NCI-H1048 (cell line): ENCODE measurements around the gene HABP2.

Experiments
- DNase-seq: peaks from one replicate; lab custom pipeline; 2025; lab: John Stamatoyannopoulos, UW

HABP2 gene

DNA sequence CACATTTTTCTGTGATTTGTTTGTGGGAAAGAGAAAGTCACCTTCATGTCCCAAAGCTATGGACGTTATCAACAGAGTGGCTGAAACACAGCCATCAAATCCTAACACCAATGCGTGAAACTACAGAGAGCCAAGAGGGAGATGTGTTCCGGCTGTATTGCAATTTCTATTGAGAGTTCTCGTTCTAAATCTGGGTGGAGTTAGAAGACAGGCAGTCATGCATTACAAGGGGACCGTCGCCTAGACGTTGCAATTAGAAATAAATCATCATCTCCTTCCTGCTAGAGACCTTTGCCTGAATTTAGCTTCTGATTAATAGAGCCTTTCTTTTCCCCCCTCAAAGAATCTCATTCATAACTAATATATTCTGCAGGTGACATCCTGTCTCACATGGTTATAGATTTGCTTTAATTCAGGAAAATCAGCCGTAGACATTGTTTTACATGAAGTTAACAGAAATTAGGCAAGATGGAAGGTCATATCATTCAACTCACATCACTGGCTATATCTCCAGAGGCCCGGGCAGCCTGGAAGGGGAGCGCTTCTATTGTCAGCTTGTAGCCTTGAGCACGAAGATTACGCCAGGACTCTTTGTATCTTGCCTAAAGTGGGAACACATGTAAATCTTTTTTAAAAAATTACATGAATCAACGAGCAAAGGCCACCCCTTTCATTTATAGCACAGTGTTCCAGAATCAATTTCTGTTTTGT is 52.6 kb downstream of the HABP2 start:
- no peak for DNase-seq

DNA sequence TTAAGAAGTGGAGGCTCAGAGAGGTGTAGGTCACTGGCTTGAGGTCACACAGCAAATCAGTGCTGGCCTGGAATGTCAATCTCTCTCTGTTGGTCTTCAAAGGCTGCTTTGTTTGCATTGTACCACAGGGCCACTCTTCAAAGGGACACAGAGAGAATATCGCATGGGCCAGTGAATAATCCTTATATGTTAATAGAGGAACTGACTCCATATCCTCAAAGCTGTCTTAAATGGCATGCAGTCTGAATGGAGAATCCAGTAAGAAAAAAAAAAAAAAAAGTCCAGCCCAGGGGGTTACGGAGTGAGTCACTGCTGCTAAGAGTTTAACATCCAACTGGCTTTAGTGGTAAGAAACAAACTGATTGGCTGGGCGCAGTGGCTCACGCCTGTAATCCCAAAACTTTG is 56.9 kb downstream of the HABP2 start:
- no peak for DNase-seq

DNA sequence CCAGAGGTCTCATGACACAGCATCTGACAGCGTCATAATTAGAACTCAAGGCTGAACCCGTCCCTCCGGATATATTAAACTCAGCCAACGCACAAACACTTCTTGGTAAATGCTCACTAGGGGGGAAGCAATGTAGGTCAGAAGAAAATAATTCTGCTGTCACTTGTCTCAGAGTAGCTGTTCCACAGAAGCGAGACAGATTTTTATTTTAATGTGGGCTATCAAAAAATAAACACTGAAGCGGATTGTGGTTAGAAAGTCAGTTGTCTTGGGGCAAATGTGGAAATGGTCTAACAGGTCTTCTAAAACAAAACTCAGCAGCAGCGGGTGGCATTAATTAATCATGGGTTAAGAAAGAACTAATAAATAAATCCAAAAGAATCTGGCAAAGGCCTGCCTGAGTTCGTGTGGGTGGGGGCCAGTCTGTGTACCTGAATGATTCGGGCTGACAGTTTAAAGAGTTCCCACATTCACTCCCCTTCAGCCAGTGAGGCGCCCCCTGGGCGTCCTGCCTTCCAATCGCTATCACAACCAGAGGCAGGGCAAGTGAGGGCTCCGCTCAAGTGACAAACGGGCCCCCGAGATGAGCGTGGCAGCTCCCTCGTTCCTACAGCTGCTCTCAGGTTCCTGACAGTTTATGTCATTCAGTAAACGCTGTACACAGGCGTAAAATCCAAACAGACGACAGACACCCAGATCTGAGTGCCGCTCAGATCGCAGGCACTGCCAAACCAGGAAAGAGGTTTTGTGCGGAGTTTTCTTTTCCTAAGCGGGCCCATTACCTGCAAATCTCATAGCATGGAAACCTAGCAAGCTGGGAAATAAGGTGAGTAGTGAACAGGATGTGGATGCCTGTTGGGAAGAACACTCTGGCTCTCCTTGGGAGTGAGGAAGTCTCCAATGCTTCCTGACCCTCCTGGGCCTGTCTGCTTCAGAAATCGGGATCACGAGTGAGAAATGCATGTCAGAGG is 58.1 kb downstream of the HABP2 start:
- no peak for DNase-seq

DNA sequence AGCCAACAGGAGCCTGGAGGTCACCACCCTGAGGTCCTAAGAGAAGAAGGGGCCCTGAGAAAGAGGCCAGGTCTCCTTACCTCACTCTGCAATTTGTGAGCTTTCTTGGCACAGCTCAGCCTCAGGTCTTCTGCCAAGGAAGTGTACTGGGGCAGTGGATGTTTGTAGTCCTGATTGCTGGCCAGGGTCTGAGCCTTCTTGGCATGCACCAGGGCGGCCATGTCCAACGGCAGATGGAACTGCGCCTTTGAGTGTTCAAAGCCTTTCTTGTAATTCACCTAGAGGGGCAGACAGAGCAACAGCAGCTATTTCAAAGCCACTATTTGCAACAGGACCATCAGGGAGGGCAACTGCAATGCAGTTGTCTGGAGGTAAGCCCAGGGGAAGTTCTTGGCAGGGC is 59.3 kb downstream of the HABP2 start:
- DNase-seq, result no peak

DNA sequence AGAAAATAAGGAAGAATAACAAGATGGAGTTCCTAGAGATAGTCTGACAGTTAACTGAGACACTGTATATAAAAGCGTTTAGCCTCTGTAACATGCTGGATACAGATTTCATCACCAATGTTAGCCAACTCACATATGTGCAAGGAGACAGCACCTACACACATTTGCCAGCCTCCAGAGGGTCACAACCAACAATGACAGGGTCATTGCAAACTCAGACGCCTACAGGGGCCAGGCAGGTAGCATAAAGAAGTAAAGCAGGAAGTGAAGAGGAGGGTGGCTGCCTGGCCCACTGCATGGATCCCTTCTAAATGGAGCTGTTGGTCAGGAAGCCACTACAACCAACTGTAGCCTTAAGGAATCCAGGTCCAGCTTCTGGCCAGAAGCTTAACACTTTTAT is 60.6 kb downstream of the HABP2 start:
- no peak for DNase-seq

DNA sequence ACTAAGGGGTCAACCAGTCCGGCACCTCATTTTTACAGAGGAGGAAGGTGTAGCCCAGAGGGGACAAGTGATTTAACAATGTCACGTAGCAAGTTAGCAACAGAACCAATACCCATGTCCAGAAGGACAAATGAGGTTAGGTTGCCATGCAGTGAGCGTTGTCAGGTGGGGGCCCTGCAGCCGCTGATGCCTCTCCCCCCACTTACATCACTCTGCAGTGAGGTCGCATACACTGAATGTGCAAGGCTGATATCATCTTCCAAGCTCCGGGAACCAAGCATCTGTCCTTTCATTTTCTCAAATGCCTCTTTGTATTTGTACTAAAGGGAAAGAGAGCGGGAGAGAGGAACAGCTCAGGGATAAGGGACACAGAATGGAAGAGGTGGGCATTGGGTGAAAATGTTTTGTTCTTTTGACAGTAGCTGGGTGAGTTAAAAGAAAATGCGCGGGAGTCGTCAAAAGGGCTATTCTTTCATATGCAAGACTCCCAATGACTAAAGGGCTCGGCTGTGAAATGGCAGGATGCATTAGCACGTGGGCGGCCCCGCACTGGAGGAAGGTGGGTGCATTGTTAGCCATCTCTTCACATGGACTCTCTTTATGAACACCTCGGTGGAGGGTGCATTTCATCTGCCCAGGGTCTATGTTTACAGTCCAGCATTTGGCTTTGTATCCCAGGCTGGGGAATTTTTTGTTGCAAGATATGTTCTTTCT is 61.3 kb downstream of the HABP2 start:
- no peak for DNase-seq

DNA sequence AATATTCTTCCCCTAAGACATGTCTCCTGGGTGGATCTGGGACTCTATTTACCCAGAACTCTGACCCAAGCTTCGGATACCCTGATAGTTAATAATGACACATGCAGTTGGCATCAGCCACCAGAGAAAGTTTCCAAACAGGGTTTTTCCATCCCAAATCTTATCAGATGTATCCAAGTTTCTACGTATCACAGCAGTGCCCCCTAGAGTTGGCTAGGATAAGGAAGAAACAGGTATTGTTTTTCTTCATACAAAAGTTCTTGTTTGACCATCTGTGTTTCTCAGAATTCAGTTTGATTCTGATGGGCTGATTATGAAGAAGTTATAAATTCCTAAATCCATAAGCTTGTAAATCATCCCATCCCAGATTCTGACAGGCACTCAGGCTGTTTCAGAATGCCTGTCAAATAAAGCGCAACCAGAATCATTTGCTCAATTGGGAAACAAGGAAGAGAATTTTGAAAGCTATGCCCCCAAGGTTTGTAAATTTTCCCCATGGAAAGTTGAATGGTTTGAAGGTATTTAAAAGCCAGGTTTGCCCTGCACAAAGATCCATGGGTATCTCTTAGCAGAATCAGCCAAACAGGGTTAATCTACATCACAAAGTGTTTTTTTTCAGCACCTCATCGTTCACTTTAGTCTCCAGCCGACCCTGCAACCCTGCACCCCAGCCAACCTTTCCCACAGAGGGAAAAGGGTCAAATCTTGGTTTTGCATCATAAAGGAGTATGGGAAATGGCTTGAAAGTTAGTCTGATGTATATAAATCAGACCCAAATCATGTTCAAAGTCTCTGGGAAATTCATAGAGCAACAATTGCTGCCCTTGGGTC is 63.6 kb downstream of the HABP2 start:
- DNase-seq, result no peak

DNA sequence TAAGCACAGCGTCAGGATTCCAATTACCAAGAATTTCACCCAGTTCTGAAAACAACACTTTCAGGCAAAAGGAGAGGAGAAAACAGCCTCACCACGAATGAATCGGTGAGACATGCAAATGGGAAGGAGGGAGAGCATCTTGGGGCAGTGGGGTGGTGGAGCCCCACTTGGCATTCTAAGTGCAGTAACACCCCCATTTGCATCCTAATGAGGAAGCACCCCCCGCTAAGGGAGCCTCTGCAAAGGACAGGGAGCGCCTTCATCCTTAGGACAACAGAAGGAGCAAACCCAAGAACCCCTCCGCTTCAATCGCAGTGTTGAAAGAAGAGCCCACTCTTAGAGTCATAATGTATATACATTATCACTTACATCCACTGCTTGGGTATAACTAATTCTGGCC is 64.2 kb downstream of the HABP2 start:
- DNase-seq, result no peak

DNA sequence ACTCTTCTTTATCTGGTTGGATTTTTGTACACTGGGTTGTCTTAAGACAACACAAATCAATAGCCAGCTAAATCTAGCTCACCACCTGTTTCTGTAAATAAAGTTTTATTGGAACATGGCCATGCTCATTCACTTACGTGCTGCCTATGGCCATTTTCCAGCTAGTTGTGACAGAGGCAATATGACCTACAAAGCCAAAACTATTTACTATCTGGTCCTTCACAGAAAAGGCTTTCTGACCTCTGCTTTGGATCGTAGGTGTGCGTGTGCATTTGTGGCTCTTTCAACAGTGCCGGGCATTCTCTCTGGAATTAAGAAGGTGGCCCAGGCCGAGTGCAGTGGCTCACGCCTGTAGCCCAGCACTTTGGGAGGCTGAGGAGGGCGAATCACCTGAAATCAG is 65.5 kb downstream of the HABP2 start:
- DNase-seq, result no peak

DNA sequence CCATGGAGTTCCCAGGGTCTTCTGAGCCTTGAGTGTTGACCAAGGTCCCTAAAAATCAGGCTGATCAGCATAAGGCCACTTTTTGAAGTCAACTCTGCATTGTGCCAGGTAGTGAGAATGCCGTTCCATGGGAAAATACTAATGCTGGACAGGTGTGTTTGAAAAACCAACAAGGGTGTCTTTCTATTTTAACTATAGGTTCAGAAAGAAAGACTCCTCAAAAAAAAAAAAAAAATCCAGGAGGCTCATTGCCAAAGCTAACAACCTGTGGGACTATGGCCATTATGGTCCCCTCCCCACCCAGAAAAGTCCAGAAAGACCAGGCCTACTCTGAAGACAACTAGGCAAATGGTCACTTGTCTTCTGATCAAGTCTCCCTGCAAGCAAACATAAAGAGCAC is 66.5 kb downstream of the HABP2 start:
- DNase-seq, result no peak

DNA sequence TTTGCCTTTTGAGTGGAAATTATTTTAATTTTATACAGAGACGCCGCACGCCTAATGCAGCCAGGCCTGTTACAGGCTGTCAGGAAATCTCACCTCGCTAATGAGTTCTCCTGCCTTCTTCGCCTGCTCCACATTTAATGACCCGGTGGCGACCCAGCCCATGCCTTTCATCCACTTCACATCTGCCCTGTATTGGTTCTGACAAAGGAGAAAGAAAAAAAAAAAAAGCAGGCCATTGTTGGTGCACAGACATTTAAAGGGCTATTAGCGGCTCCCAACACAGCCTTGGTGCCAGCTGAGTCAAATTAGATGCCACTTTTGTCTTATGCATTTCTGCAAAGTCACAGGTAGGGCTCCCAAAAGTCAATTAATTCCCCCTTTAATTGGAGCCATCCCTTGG is 67.7 kb downstream of the HABP2 start:
- DNase-seq, result no peak

DNA sequence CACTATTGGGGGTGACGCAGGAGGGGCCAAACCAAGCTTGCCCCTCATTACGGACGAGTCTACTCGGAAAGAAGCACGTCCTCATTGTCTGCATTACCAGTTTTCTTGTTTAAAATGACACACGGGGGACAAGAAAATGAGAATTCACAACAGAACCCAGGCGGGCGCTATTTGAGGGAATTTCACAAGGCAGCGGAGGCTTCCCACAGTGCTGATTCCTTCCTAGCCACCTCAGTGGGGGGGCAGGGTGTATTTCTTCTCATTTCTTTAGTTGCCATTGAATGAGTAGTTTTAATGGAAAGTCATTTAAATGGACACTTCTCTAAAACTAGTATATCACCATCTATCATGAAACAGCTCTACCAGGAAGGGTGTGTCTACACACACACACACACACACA is 68.1 kb downstream of the HABP2 start:
- DNase-seq, result no peak

DNA sequence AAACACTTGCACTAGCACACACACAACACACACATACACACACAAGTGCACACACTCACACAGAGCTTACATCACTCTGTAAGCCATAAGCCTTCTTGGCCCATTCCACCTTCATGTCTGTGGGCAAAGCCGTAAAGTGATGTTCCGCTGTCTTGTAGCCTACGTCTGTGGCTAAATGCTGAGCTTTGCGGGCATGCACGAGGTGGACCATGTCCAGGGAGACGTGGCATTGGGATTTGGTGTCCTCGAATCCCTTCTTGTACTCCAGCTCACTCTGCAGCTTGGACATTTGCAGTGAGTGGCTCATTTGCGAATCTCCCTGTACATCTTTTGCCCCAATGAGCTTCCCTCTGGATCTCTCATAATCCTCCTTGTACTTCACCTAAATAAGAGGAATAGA is 68.9 kb downstream of the HABP2 start:
- no peak for DNase-seq

DNA sequence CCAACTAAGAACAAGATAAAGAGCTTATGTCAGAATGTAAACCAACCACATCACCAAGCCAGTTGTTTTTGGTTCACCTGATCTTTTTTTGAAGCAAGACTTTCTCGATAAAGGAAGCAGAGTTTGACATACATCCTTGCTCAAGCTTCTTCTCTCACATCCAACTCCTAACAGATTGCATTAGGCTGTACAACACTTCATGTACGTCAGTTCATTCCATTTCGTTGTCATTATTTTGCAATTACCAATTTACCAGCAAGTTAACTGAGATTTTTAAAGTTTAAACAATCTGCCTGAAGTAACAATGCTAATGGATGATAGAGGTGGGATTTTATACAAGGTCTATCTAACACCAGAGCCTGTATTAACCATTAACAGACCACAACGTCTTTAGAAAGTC is 70.0 kb downstream of the HABP2 start:
- DNase-seq, result no peak

DNA sequence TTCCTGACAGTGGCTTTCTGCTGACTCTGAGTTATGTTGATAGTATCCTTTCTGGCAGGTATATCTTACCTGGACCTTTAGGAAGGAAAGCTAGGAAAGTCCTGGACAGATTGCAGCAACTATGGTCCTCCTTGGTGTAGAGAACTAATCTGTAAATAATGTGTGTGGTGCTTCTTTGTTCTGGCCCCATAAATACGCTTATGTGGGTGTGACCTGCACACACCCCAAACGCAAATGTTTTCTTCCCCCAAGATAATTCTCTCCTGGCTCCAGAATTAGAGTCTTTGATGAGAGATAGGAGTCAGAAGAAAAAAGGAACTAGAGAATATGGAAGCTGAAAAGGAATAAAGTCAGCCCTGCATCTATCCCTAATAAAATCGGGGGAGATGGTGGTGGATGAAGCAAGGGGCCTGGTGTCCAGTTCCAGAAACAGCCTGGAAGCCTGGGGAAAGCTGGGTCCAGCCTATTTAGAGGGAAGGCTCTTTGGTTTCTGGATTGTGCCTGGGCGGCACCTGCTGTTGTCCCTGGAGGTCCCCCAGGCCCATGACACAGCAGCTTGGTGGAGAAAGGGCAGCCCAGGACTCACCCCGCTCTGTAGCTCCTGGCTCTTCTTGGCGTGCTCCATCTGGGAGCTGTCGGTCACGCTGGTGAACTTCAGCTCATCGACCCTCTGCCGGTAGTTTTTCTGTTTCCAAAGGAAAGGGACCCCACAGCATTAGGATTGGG is 72.8 kb downstream of the HABP2 start:
- no peak for DNase-seq

DNA sequence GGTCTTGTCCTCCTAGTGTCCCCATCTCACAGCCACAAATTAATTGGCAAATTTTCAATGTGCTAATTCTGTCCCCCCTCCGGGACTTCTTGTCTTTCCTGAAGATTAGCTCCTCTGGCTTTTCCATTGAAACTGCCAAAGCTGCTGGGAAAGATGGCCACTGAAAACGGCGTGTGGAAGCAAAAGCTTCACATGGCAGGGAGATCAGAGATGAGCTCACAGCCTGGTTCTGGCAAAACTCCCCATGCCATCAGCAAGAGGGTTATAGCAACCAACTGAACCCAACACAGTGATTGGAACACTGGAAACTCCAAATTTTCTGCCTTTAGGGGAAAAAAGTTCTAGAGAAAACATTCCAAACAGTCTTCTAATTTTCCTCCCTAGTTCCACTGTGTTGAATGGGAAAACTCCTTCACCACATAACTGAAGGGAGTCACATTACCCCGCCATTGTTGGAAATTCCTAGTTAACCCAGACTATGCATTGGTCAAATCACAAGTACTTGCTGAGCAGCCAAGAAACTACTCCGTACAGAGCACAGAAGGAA is 74.0 kb downstream of the HABP2 start:
- DNase-seq, result no peak

DNA sequence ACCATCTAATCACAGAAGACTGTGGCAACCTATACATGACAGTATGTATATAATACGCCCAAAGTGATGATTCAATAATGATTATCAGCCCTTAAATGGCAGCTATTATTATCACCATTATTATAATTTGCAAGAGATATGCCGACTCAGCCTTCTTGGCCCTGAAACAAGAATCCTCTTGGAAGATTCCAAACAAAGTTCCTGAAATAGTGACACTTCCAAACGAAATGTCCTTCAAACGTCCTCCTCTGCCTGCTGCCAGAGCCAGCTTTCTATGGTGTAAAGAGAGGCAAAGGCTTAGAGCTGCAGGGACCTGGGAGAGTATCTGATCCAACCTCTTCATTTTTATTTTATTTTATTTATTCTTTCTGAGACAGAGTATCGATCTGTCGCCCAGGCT is 75.0 kb downstream of the HABP2 start:
- no peak for DNase-seq

DNA sequence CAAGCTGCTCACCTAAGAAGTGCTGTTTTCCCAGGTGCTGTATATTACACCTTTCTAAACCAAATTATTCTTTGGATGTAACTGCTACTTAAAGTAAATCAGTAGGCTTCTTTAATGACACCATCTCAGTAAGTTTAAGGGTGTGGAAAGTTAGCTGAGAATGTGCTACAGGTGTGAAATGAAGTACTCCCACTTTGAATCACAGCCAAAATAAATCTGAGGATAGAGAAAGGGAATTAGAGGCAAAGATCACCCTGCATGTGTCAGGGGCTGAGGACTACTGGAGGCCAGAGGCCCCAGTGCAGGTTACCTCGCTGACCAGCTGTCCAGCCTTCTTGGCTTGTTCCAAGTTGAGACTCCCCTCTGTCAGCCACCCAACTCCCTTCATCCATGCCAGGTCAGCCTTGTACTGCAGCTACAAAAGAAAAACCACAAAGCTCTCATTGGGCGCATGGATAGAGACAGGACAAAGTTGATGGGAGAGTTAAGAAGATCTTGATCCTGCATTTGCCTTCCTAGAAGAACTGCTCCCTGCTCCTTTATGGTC is 75.8 kb downstream of the HABP2 start:
- no peak for DNase-seq

DNA sequence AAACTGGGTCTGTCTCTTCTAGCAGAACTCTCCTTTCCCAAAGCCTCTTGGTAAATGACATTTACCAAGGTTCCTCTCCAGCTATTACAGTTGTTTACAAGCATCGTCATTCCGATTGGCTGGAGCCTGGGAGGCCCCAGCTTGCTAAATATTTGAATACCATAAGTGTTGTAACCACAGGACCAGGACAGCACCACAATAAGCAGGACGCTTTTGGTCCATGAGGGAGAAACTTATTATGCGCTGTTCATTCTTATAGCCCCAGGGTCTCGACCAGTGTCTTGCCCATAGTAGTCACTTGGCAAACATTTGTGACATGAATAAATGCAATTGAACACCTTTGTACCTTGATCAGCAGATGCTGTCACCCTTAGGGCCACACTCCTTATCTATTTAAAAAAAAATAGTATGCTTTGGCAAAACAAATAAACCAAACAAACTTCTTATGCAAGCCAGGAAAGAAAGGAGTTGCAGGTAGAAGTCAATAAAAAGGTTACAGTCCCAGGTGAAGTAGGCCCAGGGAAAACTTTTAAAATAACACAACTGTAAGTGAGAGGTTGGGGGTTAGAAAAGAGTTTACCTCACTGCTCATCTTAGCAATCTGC is 78.2 kb downstream of the HABP2 start:
- DNase-seq, result no peak

DNA sequence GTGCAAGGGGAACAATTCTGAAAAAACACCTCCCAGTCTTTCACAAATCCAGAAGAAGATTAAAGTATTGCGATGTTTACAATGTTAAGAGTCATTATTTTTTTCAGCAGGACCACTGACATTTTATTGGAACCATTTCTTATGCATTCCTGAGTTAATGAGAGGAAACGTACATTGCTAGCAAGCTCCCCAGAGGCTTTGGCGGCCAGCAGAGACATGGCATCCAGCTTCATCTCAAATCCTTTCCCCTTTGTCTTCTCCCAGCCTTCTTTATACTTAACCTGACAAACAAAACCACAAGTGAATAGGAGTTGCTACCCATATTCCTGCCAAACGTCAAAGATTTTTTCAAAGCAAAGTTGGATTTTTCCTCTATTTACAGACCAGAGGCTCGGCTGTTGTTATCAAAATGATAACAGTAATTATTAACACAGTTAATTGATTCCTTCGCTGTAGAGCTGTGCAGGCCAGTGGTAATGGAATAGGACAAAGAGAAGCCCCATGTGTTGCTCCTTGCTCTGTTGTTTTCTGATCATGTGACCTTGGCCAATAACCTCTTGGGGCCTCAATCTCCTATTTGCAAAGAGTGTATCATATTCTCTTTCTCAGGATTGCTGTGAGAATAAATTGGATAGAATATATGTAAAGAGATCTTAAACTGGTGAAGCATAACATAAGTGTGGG is 79.0 kb downstream of the HABP2 start:
- DNase-seq, result no peak
